Measurements from ENCODE around the gene PHPT1. TPM values are rescaled to one million over a fixed set of nuclear protein-coding genes. Genes with fewer than 3 reads are reported as not detected.

PHPT1 gene
- total and polyA plus RNA-seq, 2 donors from 2014 or later = 108 to 283 TPM

DNA sequence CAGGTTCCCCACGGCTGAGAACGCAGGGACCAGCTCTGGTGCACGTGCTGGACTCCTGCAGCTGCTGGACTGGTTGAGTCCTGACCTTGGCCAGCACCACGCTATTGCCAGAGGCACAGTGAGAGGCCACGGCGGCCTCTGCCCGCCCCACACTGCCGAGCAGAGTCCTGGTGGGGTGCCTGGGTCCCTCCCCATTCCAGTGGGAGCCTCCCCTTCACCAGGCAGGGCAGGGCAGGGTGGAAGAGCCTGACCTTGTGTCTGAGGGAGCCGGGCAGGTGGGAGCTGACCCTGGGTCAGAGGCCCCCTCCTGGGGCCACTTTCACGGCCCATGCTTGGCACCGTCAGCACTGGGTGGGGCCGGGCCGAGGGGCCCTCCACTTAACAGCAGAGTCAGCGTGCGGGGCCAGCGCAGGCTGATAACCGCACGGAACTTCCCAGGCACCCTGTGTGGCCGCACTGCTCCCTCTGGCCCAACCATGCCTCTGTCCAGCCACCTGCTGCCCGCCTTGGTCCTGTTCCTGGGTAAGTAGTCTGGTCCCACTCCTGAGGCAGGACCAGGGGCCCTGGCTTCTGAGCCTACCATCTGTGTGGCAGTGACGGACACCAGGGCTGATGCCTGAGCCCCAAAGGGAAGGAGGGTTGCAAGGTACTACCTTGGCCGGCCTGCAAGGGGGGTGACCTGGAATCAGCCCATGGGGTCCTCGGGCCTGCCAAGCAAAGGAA lies 2.9 kb downstream of the PHPT1 start, which contains the start of gene MAMDC4:
Gene MAMDC4, plus strand, starts transcription at position 406 of the 723 bp plus-strand sequence. Its CDS starts 71 bp downstream, at position 477.
- Histone ChIP-seq H3K4me3 (ENCODE audit: low read length in 3 of 3) (no peak within 1 kb of the TSS), H3K27ac (ENCODE audit: low read depth in 2 of 2, low read length in 2 of 2) (no peak within 1 kb of the TSS), H3K9me3 (ENCODE audit: control insufficient read depth in 2 of 3, insufficient read depth in 1 of 3, low read length in 3 of 3) (no peaks in the 10 kb centered on the region), H3K36me3 (ENCODE audit: control insufficient read depth in 2 of 3, insufficient read depth in 3 of 3, low read length in 3 of 3) (no peaks in the 10 kb centered on the region), H3K4me1 (ENCODE audit: control insufficient read depth in 2 of 3, insufficient read depth in 2 of 3, low read depth in 1 of 3, low read length in 3 of 3) (peaks cover 0 to 30% (median 3%) of the 10 kb centered on the region in 3 donors), H3K9ac (ENCODE audit: low read length in 3 of 3) (no peak within 1 kb of the TSS), H3K27me3 (ENCODE audit: control insufficient read depth, insufficient read depth, low read length) (no peaks in the 10 kb centered on the region)
- intact Hi-C loops (cut with DNase I) = no loop called here
- peak in 3 of 5 donors; percentile 8 to 75 (median 48) for DNase-seq
- TF ChIP-seq, protein P1, sequence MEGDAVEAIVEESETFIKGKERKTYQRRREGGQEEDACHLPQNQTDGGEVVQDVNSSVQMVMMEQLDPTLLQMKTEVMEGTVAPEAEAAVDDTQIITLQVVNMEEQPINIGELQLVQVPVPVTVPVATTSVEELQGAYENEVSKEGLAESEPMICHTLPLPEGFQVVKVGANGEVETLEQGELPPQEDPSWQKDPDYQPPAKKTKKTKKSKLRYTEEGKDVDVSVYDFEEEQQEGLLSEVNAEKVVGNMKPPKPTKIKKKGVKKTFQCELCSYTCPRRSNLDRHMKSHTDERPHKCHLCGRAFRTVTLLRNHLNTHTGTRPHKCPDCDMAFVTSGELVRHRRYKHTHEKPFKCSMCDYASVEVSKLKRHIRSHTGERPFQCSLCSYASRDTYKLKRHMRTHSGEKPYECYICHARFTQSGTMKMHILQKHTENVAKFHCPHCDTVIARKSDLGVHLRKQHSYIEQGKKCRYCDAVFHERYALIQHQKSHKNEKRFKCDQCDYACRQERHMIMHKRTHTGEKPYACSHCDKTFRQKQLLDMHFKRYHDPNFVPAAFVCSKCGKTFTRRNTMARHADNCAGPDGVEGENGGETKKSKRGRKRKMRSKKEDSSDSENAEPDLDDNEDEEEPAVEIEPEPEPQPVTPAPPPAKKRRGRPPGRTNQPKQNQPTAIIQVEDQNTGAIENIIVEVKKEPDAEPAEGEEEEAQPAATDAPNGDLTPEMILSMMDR (IDR thresholded peaks at IDR 0.05; ENCODE audit: borderline replicate concordance, extremely low read depth, insufficient read depth) = no peak
- FAIRE-seq = no peak

DNA sequence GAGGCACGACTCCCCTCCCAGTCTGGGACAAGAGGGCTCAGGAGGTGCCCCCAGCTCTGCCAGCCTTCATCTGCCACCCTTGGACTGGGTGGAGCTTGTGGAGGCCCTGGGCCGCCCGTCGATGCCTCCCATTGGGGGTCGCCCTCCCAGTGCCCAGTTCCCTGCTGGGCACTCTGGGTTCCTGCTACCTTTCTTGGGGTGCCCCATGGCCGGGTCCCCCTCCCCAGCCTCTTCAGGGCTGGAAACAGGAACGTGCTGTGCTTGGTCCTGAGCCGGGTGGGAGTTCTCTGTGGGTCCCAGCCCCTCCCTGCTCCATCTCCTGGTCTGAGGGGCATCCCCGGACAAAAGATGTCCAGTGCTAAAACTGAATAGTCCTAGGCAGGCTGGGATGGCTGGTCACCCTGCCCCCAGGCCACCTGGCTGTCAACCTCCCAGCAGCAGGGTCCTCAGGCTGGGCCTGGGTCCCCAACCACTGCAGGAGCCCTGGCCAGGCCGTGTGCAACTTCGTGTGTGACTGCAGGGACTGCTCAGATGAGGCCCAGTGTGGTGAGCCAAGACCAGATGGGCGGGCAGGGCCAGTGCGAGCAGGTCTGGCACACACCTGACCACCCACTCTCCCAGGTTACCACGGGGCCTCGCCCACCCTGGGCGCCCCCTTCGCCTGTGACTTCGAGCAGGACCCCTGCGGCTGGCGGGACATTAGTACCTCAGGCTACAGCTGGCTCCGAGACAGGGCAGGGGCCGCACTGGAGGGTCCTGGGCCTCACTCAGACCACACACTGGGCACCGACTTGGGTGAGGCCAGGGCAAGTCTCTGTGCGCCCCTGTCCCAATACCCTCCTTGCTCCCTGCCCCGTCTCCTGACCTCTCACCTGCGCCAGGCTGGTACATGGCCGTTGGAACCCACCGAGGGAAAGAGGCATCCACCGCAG lies 3.7 kb downstream of the PHPT1 start:
- H3K4me1 ChIP-seq (ENCODE audit: control insufficient read depth in 2 of 3, insufficient read depth in 2 of 3, low read depth in 1 of 3, low read length in 3 of 3) = peaks cover 0 to 27% (median 3%) of the 10 kb centered on the region in 3 donors
- DNase-seq (peak in 3 of 5 donors; percentile 7 to 79 (median 56)), FAIRE-seq (no peak)
- H3K27ac ChIP-seq (ENCODE audit: low read depth in 2 of 2, low read length in 2 of 2) = no peak overlapping the region
- no peak overlapping the region for H3K9ac ChIP-seq (ENCODE audit: low read length in 3 of 3)
- TF ChIP-seq, protein P1 (IDR thresholded peaks at IDR 0.05; ENCODE audit: borderline replicate concordance, extremely low read depth, insufficient read depth) = no peak
- H3K36me3 ChIP-seq (ENCODE audit: control insufficient read depth in 2 of 3, insufficient read depth in 3 of 3, low read length in 3 of 3) = no peaks in the 10 kb centered on the region
- H3K4me3 ChIP-seq (ENCODE audit: low read length in 3 of 3) = no peak overlapping the region
- intact Hi-C loops (cut with DNase I) = no loop called here
- no peaks in the 10 kb centered on the region for H3K27me3 ChIP-seq (ENCODE audit: control insufficient read depth, insufficient read depth, low read length)
- no peaks in the 10 kb centered on the region for H3K9me3 ChIP-seq (ENCODE audit: control insufficient read depth in 2 of 3, insufficient read depth in 1 of 3, low read length in 3 of 3)

DNA sequence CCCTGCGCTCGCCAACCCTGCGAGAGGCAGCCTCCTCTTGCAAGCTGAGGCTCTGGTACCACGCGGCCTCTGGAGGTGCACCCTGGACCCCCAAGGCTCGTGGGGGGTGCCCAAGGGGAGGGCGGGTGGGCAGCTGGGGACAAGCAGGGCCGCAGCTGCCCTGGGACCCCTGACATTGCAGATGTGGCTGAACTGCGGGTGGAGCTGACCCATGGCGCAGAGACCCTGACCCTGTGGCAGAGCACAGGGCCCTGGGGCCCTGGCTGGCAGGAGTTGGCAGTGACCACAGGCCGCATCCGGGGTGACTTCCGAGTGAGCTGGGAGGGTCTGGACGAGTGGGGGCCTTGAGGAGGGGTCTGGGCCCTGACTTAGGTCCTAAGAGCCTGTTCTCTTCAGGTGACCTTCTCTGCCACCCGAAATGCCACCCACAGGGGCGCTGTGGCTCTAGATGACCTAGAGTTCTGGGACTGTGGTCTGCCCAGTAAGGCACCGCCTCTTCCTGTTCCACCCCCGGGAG lies 4.4 kb downstream of the PHPT1 start:
- Histone ChIP-seq H3K4me3 (ENCODE audit: low read length in 3 of 3) (no peak overlapping the region), H3K27ac (ENCODE audit: low read depth in 2 of 2, low read length in 2 of 2) (no peak overlapping the region), H3K9me3 (ENCODE audit: control insufficient read depth in 2 of 3, insufficient read depth in 1 of 3, low read length in 3 of 3) (no peaks in the 10 kb centered on the region), H3K36me3 (ENCODE audit: control insufficient read depth in 2 of 3, insufficient read depth in 3 of 3, low read length in 3 of 3) (no peaks in the 10 kb centered on the region), H3K9ac (ENCODE audit: low read length in 3 of 3) (no peak overlapping the region), H3K27me3 (ENCODE audit: control insufficient read depth, insufficient read depth, low read length) (no peaks in the 10 kb centered on the region), H3K4me1 (ENCODE audit: control insufficient read depth in 2 of 3, insufficient read depth in 2 of 3, low read depth in 1 of 3, low read length in 3 of 3) (peaks cover 0 to 24% (median 3%) of the 10 kb centered on the region in 3 donors)
- TF ChIP-seq, protein P1 (IDR thresholded peaks at IDR 0.05; ENCODE audit: borderline replicate concordance, extremely low read depth, insufficient read depth) = no peak
- FAIRE-seq (no peak), DNase-seq (peak in 1 of 5 donors; percentile 71)
- intact Hi-C loops (cut with DNase I) = no loop called here
